ENCODE data around the gene UNC79. TPM values are rescaled to one million over a fixed set of nuclear protein-coding genes. Genes with fewer than 3 reads are reported as not detected.

The UNC79 gene
- total and polyA plus RNA-seq, 2 donors (not counting 3 experiments of a cell fraction or from before 2014, with no cell fraction given): not detected

DNA sequence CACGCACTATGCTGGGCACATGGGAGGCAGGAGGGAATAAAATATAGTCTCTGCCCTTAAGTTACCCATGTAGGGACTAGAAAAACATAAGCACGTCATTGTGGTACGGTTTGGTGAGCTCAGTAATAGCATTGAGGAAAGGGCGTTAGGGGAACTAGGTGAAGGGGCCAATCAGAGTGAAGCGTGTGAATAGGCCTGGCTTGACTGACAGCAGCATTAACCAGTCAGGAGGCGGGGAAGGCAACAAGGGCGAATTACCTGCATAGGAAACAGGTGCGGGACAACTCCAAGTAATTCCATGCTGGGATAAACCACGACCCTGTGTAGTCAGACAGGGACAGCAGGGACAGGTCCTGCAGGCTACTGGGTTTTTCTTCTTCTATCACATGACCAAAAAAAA lies 107.7 kb downstream of the UNC79 start:
- H3K9me1 ChIP-seq (replicated peaks; ENCODE audit: control insufficient read depth, extremely low read depth, insufficient read depth, low read length): no peaks in the 10 kb centered on the region
- intact Hi-C loops (cut with micrococcal nuclease): no loop called here
- no peak for DNase-seq (ENCODE audit: low read depth, low spot score)
- H3K27me3 ChIP-seq (ENCODE audit: control insufficient read depth in 2 of 2, insufficient read depth in 2 of 2, low read length in 2 of 2): no peaks in the 10 kb centered on the region
- no peak overlapping the region for H2AFZ ChIP-seq (ENCODE audit: low read depth, low read length)
- POLR2A ChIA-PET: no interaction called here
- no peaks in the 10 kb centered on the region for H3K79me2 ChIP-seq (ENCODE audit: control insufficient read depth, insufficient read depth, low read length)
- dilution Hi-C loops (cut with MboI; ENCODE audit: extremely low pct_ligation_motif_present, low sequenced_read_pairs): no loop called here
- H3K36me3 ChIP-seq (ENCODE audit: control insufficient read depth in 2 of 2, extremely low read depth in 1 of 2, insufficient read depth in 2 of 2, low read length in 2 of 2): no peaks in the 10 kb centered on the region
- H3K4me1 ChIP-seq (ENCODE audit: control insufficient read depth, extremely low read depth, insufficient read depth, low read length): no peaks in the 10 kb centered on the region
- no peaks in the 10 kb centered on the region for H4K20me1 ChIP-seq (replicated peaks; ENCODE audit: control insufficient read depth, extremely low read depth, insufficient read depth, low read length)
- TF ChIP-seq MYC (IDR thresholded peaks at IDR 0.05; ENCODE audit: low read depth, low read length): no peak
- H3K4me3 ChIP-seq (replicated peaks in 1 of 3; ENCODE audit: insufficient read depth in 1 of 3, low read depth in 1 of 3, low read length in 3 of 3): no peak overlapping the region
- BruUV-seq (replicated peaks): no TSS peak
- no peak overlapping the region for H3K9ac ChIP-seq (replicated peaks; ENCODE audit: extremely low read depth, insufficient read depth, low read length)
- H3K9me3 ChIP-seq (replicated peaks; ENCODE audit: control insufficient read depth, insufficient read depth, low read length): no peaks in the 10 kb centered on the region
- no peak overlapping the region for H3K27ac ChIP-seq (ENCODE audit: insufficient read depth, low read depth, low read length)
- CTCF ChIA-PET: no interaction called here
- FAIRE-seq: no peak
- H3K4me2 ChIP-seq (ENCODE audit: insufficient read depth, low read length): no peak overlapping the region

DNA sequence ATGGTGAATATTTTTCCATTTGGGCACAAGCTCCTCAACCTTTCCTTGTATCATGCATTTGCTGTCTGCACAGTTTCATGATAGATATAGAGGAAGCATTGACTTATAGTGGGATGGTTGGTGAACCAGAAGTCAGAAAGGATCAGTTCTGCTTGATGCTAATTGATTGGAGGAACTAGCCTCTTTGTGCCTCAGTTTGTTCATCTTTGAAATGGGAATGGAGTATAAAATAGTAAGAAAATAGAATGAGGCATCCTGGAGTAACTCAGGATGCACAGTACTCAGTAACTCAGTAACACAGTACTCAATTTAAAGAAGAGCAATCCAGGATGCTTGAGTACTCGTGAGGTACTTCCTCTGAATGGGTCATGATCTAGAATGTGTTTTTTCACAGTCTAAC lies 109.5 kb downstream of the UNC79 start:
- ChIA-PET CTCF (interaction anchor here (0.9 kb wide), 2 partner anchors 427 kb away, joined by 3 read pairs; no protein-coding TSS in a partner anchor), POLR2A (no interaction called here)
- Histone ChIP-seq H3K36me3 (ENCODE audit: control insufficient read depth in 2 of 2, extremely low read depth in 1 of 2, insufficient read depth in 2 of 2, low read length in 2 of 2) (no peaks in the 10 kb centered on the region), H3K4me2 (ENCODE audit: insufficient read depth, low read length) (no peak overlapping the region), H3K9me1 (replicated peaks; ENCODE audit: control insufficient read depth, extremely low read depth, insufficient read depth, low read length) (no peaks in the 10 kb centered on the region), H4K20me1 (replicated peaks; ENCODE audit: control insufficient read depth, extremely low read depth, insufficient read depth, low read length) (no peaks in the 10 kb centered on the region), H3K9me3 (replicated peaks; ENCODE audit: control insufficient read depth, insufficient read depth, low read length) (no peaks in the 10 kb centered on the region), H3K4me3 (replicated peaks in 1 of 3; ENCODE audit: insufficient read depth in 1 of 3, low read depth in 1 of 3, low read length in 3 of 3) (no peak overlapping the region), H3K27me3 (ENCODE audit: control insufficient read depth in 2 of 2, insufficient read depth in 2 of 2, low read length in 2 of 2) (no peaks in the 10 kb centered on the region), H3K4me1 (ENCODE audit: control insufficient read depth, extremely low read depth, insufficient read depth, low read length) (no peaks in the 10 kb centered on the region), H3K79me2 (ENCODE audit: control insufficient read depth, insufficient read depth, low read length) (no peaks in the 10 kb centered on the region), H3K9ac (replicated peaks; ENCODE audit: extremely low read depth, insufficient read depth, low read length) (no peak overlapping the region), H3K27ac (ENCODE audit: insufficient read depth, low read depth, low read length) (no peak overlapping the region), H2AFZ (ENCODE audit: low read depth, low read length) (no peak overlapping the region)
- dilution Hi-C loops (cut with MboI; ENCODE audit: extremely low pct_ligation_motif_present, low sequenced_read_pairs): no loop called here
- DNase-seq (ENCODE audit: low read depth, low spot score) (no peak), FAIRE-seq (no peak)
- BruUV-seq (replicated peaks): no TSS peak
- intact Hi-C loops (cut with micrococcal nuclease): loop anchor here (5.0 kb wide), 1 partner anchor 588 kb away; no protein-coding TSS in a partner anchor
- TF ChIP-seq, protein P1, sequence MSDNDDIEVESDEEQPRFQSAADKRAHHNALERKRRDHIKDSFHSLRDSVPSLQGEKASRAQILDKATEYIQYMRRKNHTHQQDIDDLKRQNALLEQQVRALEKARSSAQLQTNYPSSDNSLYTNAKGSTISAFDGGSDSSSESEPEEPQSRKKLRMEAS (IDR thresholded peaks at IDR 0.05; ENCODE audit: insufficient read depth, insufficient read length): no peak
- no peak for TF ChIP-seq POLR2AphosphoS5 (IDR thresholded peaks at IDR 0.05; ENCODE audit: insufficient read depth, low read depth, low read length)
- no peak for TF ChIP-seq EZH2 (IDR thresholded peaks at IDR 0.05; ENCODE audit: borderline replicate concordance, low read depth, low read length, severe bottlenecking)
- TF ChIP-seq POLR2A (IDR thresholded peaks at IDR 0.05; ENCODE audit: low read depth, low read length): no peak
- TF ChIP-seq JUN (IDR thresholded peaks at IDR 0.05; ENCODE audit: borderline replicate concordance, insufficient read depth, insufficient read length, low read depth): no peak
- no peak for TF ChIP-seq GATA2 (IDR thresholded peaks at IDR 0.05; ENCODE audit: insufficient read depth, insufficient read length, low read depth, low read length)
- no peak for TF ChIP-seq FOS (IDR thresholded peaks at IDR 0.05; ENCODE audit: borderline replicate concordance, insufficient read depth, low read length)
- TF ChIP-seq, protein P2, sequence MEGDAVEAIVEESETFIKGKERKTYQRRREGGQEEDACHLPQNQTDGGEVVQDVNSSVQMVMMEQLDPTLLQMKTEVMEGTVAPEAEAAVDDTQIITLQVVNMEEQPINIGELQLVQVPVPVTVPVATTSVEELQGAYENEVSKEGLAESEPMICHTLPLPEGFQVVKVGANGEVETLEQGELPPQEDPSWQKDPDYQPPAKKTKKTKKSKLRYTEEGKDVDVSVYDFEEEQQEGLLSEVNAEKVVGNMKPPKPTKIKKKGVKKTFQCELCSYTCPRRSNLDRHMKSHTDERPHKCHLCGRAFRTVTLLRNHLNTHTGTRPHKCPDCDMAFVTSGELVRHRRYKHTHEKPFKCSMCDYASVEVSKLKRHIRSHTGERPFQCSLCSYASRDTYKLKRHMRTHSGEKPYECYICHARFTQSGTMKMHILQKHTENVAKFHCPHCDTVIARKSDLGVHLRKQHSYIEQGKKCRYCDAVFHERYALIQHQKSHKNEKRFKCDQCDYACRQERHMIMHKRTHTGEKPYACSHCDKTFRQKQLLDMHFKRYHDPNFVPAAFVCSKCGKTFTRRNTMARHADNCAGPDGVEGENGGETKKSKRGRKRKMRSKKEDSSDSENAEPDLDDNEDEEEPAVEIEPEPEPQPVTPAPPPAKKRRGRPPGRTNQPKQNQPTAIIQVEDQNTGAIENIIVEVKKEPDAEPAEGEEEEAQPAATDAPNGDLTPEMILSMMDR (IDR thresholded peaks at IDR 0.05; ENCODE audit: extremely low read depth in 1 of 2, insufficient read depth in 1 of 2, low read depth in 1 of 2, low read length in 2 of 2): no peak
- no peak for TF ChIP-seq MYC (IDR thresholded peaks at IDR 0.05; ENCODE audit: low read depth, low read length)

Measured in endothelial cell of umbilical vein (primary cell).